ENCODE measurements around the gene LINS1.

Gene LINS1

DNA sequence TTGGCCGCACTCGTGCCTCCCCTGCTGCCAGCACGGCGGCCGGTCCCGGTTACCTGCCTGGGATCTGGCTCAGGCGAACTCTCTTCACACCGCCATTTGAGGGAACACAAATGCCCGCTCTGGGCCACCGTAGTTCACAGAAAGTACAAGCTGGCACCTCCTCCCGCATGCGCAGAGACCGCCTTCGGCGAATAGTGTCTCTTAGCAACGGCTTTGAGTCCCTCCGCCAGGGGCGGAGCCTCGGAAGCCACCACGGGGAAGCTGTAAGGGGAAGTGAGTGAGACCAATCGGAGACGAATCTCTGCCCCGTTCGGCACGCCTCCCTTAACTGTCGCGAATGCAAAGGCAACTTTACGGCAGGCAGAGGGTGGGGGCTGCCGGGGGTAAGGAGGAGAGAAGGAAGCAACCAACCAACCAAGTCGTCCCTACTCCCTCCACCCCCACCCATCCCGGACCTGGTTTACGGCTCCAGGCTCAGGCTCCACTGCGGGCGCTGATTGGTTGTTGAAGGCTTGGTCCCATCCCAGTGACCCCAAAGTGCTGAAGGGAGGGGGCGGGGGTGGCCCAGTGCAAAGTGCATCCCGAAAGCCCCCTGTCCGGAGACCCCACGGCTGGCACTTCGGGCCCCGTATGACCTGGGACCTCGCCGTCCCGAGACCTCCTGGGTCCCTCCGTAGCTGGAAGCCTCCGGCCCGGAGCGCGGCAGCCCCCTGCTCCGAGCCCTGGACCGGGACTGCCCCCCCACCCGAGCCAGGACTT is at the start of gene LINS1, which contains the start of gene ASB7:
LINS1 (minus strand) TSS at position 121 of the 759 bp plus-strand sequence. CDS start 21,342 bp downstream, outside the sequence.
ASB7 (plus strand) TSS at position 526 of the 759 bp plus-strand sequence. CDS start 9,628 bp downstream, outside the sequence.
- DNase-seq: peak; percentile 97 to 100 (median 100)

GRCh38 chr15:100651253-100651652 is 49.3 kb upstream of the LINS1 start:
- DNase-seq: no peak

GRCh38 chr15:100650685-100651084 is 48.7 kb upstream of the LINS1 start:
- no peak for DNase-seq

DNA sequence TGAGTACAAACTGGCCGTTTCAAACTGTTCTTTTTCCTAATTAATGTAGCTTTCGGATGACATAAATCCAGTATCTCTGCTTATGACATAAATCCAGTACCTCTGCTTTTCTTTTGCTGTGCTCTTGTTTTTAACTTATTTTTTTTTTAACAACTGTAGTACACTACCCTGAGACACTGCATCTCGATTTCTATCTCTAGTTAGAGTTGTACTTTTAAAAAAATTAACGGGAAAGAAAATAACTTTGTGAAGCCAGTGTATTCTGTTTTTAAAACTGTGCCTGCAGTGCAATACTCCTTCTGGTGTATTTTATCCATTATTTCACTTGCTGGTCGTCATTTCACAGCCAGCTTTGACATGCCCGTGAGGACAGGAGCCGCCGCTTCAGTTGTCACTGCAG is 47.0 kb upstream of the LINS1 start:
- no peak for DNase-seq

DNA sequence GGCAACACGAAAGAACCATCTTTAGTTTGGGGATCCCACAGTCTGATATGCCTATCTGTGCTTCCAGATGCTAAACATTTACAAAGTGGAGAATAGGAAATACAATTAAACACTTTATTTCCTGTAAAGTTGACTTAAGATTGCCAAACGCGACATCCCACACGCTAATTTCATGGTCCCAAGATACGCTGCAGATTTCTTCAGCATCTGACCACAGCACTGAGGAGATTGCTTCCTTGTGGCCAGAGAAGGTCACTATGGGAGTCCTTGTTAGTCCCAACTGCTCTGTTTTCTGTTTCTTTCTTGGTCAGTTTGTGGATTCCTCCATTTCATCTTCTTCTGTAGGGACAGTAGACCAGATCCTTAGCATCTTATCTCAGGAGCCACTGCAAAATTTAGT is 43.7 kb upstream of the LINS1 start:
- DNase-seq: no peak

DNA sequence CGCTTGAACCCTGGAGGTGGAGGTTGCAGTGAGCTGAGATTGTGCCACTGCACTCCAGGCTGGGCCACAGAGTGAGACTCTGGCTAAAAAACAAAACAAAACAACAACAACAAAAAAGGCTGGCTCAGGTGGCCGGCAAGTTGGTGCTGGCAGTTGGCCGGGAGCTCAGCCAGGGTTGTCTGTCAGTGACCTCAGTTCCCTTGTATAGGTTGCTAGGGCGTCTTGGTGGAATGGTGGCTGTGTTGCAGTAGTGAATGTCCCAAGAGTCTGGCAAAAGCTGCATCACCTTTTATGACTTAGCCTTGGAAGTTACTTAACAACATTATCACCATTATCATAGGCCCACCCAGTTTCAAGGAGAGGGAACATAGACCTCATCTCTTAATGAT is 41.0 kb upstream of the LINS1 start:
- DNase-seq: no peak

DNA sequence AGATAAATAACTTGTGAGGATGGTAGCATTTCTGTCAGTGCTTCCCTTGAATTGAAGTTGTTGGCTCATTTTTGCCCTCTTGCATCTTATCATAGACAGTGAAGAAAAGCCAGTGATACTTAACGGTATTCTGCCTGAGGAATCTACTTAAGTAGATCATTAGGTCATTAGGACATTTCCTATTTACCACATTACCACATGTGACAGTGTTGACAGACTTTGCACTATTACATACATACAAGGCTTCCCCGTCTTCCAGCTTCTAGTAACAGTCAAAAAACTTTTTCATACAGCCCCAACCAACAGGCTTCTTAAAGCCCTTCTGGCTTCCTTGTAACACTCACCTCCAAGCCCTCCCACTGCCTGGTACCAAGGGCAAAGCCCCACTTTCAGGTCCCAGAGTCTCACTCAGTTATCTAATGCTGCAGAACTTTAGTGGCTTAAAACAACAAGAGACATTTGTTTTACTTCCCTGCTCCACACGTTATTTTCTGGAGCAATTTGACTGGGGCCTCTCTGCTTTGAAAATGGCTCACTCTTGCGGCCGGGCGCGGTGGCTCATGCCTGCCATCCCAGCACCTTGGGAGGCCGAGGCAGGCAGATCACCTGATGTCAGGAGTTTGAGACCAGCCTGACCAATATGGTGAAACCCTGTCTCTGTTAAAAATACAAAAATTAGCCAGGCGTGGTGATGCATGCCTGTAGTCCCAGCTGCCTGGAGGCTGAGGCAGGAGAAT is 40.4 kb upstream of the LINS1 start:
- no peak for DNase-seq

DNA sequence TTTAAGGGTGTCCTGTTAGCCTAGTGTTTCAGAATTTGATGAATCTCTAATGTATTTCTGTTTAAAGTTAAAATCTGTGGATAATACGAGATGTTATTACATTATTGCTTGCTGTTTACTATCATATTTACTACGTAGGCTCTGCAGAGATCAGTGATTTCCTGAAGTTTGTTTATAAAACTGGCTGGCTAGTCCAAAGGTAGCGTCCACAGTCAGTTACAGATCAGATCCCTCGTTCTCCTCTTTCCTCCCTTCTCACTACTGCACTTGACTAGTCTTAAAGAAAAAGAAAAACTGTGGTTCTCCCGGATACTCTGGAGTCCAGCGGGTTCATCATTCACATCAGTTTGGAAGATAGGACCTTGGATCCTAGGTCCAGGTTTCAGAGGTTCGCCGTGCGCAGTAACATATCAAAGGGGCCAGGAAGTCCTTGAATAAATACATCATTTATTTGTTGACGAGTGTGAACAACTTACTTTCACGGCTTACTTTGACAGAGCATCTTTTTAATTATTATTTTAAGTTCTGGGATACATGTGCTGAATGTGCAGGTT is 36.3 kb upstream of the LINS1 start:
- no peak for DNase-seq

DNA sequence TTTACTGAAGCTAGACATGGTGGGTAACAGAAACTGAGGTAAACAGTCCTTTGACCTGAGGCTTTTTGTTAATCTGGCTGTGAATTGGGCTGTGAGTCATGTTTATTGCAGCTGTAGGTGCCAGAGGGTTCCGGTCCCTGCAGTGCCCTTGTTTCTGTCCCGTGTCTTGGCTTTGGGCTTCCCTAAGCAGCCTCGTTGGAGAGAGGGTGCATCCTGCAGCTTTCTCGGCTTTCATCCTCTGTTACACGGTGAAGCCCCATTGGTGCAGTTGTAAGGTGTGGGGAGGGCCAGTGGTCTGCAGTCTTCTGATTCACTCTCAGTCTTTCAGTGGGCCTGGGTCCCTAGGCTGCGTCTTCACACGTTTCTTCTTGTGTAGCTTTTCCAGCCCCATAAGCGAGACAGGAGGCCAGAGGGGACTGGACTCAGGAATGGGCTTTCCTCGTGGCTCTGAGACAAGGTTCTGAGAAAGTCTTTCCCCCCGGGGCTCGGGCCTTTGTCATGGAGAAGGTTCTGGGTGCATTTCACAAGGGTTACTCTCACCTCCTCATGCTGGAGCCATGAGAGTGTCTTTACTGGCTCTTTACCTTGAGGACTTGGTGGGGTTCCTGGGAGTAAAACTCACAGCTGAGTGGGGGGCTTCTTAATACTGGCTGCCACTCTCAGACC is 33.6 kb upstream of the LINS1 start:
- no peak for DNase-seq

- DNase-seq: no peak
These were observed 31.7 kb upstream of the LINS1 start for GRCh38 chr15:100633763-100634075.

DNA sequence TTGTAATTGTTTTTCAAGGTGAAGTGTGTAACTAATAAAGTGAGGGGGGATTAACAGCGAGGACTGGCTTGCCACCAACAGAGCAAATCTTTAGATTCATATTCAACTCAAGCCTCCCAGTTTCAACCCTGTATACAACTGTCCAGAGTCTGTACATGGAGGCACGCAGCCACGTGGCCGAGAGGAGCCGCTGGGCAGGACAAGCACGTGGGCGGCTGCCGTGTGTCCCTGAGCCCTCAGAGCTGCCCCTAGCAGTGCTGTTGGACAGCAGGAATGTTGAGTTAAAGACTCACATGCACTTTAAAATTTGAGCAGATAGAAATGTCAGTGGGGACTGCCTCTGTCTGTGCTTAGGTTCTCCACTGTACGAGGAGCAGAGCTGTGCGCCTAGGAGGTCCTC is 29.8 kb upstream of the LINS1 start:
- DNase-seq: no peak

- no peak for DNase-seq
These were observed 26.8 kb upstream of the LINS1 start for GRCh38 chr15:100628746-100629145.

DNA sequence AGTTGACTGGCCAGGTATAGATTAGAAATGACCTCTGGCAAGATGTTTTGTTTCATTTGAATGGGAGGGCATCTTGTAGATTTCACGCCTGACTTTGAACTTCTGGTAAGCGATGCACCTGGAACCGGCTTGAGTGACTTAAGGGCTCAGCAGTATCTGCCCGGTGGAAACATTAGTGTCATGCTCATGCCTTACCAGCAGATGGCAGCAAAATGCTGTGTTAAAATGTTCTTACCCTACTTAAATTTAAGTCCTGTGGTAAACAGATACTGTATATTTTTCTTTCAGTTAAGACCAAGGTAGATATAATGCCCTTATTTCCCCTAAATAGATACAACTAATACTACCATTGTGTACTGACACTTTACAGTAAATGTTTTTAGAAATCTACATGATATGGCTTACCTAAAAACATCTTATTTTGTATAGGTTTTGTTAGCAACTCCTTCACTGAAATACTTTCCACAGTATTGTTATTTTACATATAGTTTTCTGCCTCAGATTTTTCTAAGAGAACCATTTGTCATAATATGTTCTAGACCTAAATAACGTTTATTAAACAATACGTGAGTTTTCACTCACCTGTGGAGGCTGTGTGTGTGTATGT is 25.9 kb upstream of the LINS1 start:
- DNase-seq: peak in 10 of 14 donors; percentile 2 to 39 (median 29)

DNA sequence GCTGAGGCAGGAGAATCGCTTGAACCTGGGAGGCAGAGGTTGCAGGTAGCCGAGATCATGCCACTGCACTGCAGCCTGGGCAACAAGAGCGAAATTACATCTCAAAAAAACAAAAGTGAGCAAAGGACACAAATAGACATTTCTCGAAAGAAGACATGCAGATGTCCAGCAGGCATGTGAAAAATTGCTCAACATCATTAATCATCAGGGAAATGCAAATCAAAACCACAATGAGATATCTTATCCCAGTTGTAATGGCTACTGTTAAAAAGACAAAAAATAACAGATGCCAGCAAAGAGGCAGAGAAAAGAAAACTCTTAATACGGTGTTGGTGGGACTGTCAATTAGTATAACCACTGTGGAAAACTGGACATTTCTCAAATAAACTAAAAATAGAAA is 21.3 kb upstream of the LINS1 start:
- DNase-seq: no peak

- DNase-seq: no peak
These were observed 14.7 kb upstream of the LINS1 start for GRCh38 chr15:100616700-100617099.

DNA sequence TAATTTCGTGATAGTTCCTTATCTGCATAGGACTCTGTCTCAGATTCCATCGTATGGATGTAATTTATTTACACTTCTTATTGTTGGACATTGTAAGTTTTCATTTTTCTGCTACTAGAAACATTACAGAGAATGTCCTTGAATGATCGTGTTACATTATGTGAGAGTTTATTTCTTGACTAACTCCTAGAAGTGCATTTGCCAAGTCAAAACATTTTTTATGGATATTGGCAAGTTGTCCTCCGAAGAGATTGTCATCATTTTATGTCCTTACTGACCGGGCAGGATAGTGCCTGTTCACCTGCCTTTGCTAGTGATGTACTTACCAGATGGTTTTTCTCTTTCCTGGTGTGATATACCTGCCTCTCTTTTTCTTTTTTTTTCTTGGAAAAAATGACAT is 13.8 kb upstream of the LINS1 start:
- no peak for DNase-seq

DNA sequence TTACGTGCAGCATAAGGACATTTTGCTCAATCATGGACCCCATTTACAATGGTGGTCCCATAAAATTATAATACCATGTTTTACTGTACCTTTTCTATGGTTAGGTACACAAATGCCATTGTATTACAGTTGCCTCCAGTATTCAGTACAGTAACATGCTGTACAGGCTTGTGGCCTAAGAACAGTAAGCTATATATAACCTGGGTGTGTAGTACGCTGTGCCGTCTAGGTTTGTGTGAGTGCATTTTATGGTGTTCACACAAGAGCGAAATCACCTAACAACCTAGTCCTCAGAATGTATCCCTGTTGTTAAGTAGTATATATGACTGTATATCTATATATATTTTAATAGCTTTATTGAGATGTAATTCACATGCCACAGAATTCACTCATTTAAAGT is 12.9 kb upstream of the LINS1 start:
- DNase-seq: no peak

- DNase-seq: no peak
These were observed 12.4 kb upstream of the LINS1 start for GRCh38 chr15:100614336-100614735.

GRCh38 chr15:100613208-100613607 is 11.2 kb upstream of the LINS1 start:
- DNase-seq: no peak

DNA sequence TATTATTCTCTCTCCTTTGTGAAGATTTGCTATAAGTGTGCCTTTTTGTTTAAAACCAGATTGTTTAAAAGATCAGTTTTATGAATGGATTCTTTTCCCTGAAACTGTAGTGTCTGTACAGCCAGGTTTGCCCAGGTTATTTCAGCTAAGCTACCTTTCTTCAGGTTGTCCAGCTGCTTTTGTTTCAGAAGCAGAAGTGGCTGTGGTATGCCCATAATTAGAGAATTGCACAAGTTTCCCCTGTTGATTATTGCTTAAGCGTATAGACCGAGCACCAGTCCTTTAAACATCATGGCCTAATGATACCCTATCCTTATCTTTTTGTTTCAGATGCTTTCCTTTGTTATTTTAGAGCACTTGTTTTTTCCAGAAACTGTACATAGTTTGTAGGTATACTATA is 10.6 kb upstream of the LINS1 start:
- no peak for DNase-seq

GRCh38 chr15:100602823-100603393 is 924 bp upstream of the LINS1 start:
- no peak for DNase-seq

GRCh38 chr15:100601617-100602063 is 344 bp downstream of the LINS1 start:
- DNase-seq: no peak
